ENCODE results near the gene KRTAP9-8. TPM values are rescaled to one million over a fixed set of nuclear protein-coding genes. Genes with fewer than 3 reads are reported as not detected.

Gene KRTAP9-8
- total RNA-seq, 4 donors from 2014 or later = not detected

- no peaks in the 10 kb centered on the region for H3K9me3 ChIP-seq
- intact Hi-C loops (cut with DNase I) = no loop called here
- WGBS, 2 donors = 90 to 94% methylated on average over 3 of the region's 3 CpGs
Measured at GRCh38 chr17:41278176-41278955, 40.6 kb downstream of the KRTAP9-8 start.

GRCh38 chr17:41284043-41284442 is 46.2 kb downstream of the KRTAP9-8 start:
- Histone ChIP-seq H3K27me3 (no peaks in the 10 kb centered on the region), H3K36me3 (no peaks in the 10 kb centered on the region), H3K4me1 (no peaks in the 10 kb centered on the region), H3K4me3 (replicated peaks in 1 of 3) (no peak overlapping the region), H3K27ac (no peak overlapping the region), H3K9me3 (no peaks in the 10 kb centered on the region)
- TF ChIP-seq POLR2A (IDR thresholded peaks at IDR 0.05) = no peak
- no peak for TF ChIP-seq CTCF (IDR thresholded peaks at IDR 0.05)
- intact Hi-C loops (cut with DNase I) = no loop called here
- DNase-seq = no peak
- WGBS, 2 donors = 58 to 61% methylated on average over 3 of the region's 3 CpGs

More at GRCh38 chr17:41278176-41278955, 40.6 kb downstream of the KRTAP9-8 start:
- no peak overlapping the region for H3K27ac ChIP-seq
- DNase-seq = no peak
- no peaks in the 10 kb centered on the region for H3K27me3 ChIP-seq
- no peak overlapping the region for H3K4me3 ChIP-seq (replicated peaks in 1 of 3)
- H3K36me3 ChIP-seq = no peaks in the 10 kb centered on the region
- no peak for TF ChIP-seq POLR2A (IDR thresholded peaks at IDR 0.05)
- TF ChIP-seq CTCF (IDR thresholded peaks at IDR 0.05) = no peak
- H3K4me1 ChIP-seq = no peaks in the 10 kb centered on the region

GRCh38 chr17:41284546-41284945 is 46.7 kb downstream of the KRTAP9-8 start:
- Histone ChIP-seq H3K36me3 (no peaks in the 10 kb centered on the region), H3K9me3 (no peaks in the 10 kb centered on the region), H3K4me3 (replicated peaks in 1 of 3) (no peak overlapping the region), H3K27ac (no peak overlapping the region), H3K27me3 (no peaks in the 10 kb centered on the region), H3K4me1 (no peaks in the 10 kb centered on the region)
- no peak for TF ChIP-seq CTCF (IDR thresholded peaks at IDR 0.05)
- no peak for TF ChIP-seq POLR2A (IDR thresholded peaks at IDR 0.05)
- intact Hi-C loops (cut with DNase I) = no loop called here
- WGBS, 2 donors = 54 to 63% methylated on average over 2 of the region's 2 CpGs
- DNase-seq = no peak

- intact Hi-C loops (cut with DNase I) = no loop called here
- H3K36me3 ChIP-seq = no peaks in the 10 kb centered on the region
- no peaks in the 10 kb centered on the region for H3K9me3 ChIP-seq
- H3K4me1 ChIP-seq = peaks cover 0 to 5% of the 10 kb centered on the region in 2 donors
- no peaks in the 10 kb centered on the region for H3K27me3 ChIP-seq
- 89 to 91% methylated on average over 3 of the region's 3 CpGs for WGBS, 2 donors
- TF ChIP-seq POLR2A (IDR thresholded peaks at IDR 0.05) (no peak), CTCF (IDR thresholded peaks at IDR 0.05) (no peak)
- no peak overlapping the region for H3K27ac ChIP-seq
- no peak for DNase-seq
- H3K4me3 ChIP-seq (replicated peaks in 1 of 3) = no peak overlapping the region
Measured at GRCh38 chr17:41287050-41287449, 49.3 kb downstream of the KRTAP9-8 start.

Small RNAs within 50 kb of the gene (small RNA-seq; reads per million reads assigned to genes)
- gene KRTAP9-10P = not detected

Other genes with a start within 250 kb of the KRTAP9-8 start
- gene KRTAP3-3, start 243.8 kb upstream of the KRTAP9-8 start, total RNA-seq = not detected
- gene KRTAP3-2, start 238.1 kb upstream of the KRTAP9-8 start, total RNA-seq = not detected
- gene KRTAP3-1, start 228.9 kb upstream of the KRTAP9-8 start, total RNA-seq = not detected
- gene KRTAP1-5, start 210.8 kb upstream of the KRTAP9-8 start, total RNA-seq = not detected
- gene KRTAP1-4, start 207.8 kb upstream of the KRTAP9-8 start, total RNA-seq = not detected
- not detected for gene KRTAP1-3, start 203.1 kb upstream of the KRTAP9-8 start, total RNA-seq
- not detected for gene KRTAP1-1, start 196.5 kb upstream of the KRTAP9-8 start, total RNA-seq
- not detected for gene KRTAP2-1, start 190.7 kb upstream of the KRTAP9-8 start, total RNA-seq
- gene KRTAP2-2, start 182.8 kb upstream of the KRTAP9-8 start, total RNA-seq = not detected
- gene KRTAP2-3, start 177.9 kb upstream of the KRTAP9-8 start, total RNA-seq = not detected
- gene KRTAP2-4, start 172.1 kb upstream of the KRTAP9-8 start, total RNA-seq = not detected
- not detected for gene KRTAP4-7, start 153.8 kb upstream of the KRTAP9-8 start, total RNA-seq
- gene KRTAP4-8, start 139.9 kb upstream of the KRTAP9-8 start, total RNA-seq = not detected
- gene KRTAP4-16, start 135.8 kb upstream of the KRTAP9-8 start, total RNA-seq = not detected
- gene KRTAP4-9, start 132.6 kb upstream of the KRTAP9-8 start, total RNA-seq = not detected
- gene KRTAP4-11, start 119.6 kb upstream of the KRTAP9-8 start, total RNA-seq = not detected
- not detected for gene KRTAP4-12, start 113.8 kb upstream of the KRTAP9-8 start, total RNA-seq
- not detected for gene KRTAP4-6, start 97.5 kb upstream of the KRTAP9-8 start, total RNA-seq
- gene KRTAP4-5, start 88.2 kb upstream of the KRTAP9-8 start, total RNA-seq = not detected
- gene KRTAP4-4, start 77.3 kb upstream of the KRTAP9-8 start, total RNA-seq = not detected
- gene KRTAP4-3, start 69.8 kb upstream of the KRTAP9-8 start, total RNA-seq = not detected
- not detected for gene KRTAP4-2, start 59.8 kb upstream of the KRTAP9-8 start, total RNA-seq
- not detected for gene KRTAP4-1, start 53.1 kb upstream of the KRTAP9-8 start, total RNA-seq
- gene KRTAP9-1, start 48.1 kb upstream of the KRTAP9-8 start, total RNA-seq = not detected
- not detected for gene KRTAP9-2, start 11.4 kb upstream of the KRTAP9-8 start, total RNA-seq
- not detected for gene KRTAP9-3, start 5.5 kb upstream of the KRTAP9-8 start, total RNA-seq
- not detected for gene KRTAP9-4, start 11.7 kb downstream of the KRTAP9-8 start, total RNA-seq
- not detected for gene KRTAP9-9, start 17.4 kb downstream of the KRTAP9-8 start, total RNA-seq
- gene KRTAP9-6, start 27.4 kb downstream of the KRTAP9-8 start, total RNA-seq = not detected
- not detected for gene KRTAP9-7, start 37.7 kb downstream of the KRTAP9-8 start, total RNA-seq
- gene KRTAP29-1, start 64.9 kb downstream of the KRTAP9-8 start, total RNA-seq = not detected
- not detected for gene KRTAP16-1, start 71.3 kb downstream of the KRTAP9-8 start, total RNA-seq
- not detected for gene KRTAP17-1, start 77.7 kb downstream of the KRTAP9-8 start, total RNA-seq
- gene KRT33A, start 112.8 kb downstream of the KRTAP9-8 start, total RNA-seq = not detected
- not detected for gene KRT33B, start 131.8 kb downstream of the KRTAP9-8 start, total RNA-seq
- gene KRT34, start 144.3 kb downstream of the KRTAP9-8 start, total RNA-seq = not detected
- not detected for gene KRT31, start 159.6 kb downstream of the KRTAP9-8 start, total RNA-seq
- not detected for gene KRT37, start 186.6 kb downstream of the KRTAP9-8 start, total RNA-seq
- not detected for gene KRT38, start 203.0 kb downstream of the KRTAP9-8 start, total RNA-seq
- gene KRT32, start 229.4 kb downstream of the KRTAP9-8 start, total RNA-seq = not detected
- not detected for gene KRT35, start 243.2 kb downstream of the KRTAP9-8 start, total RNA-seq